HEK293T (cell line): ENCODE results near the gene CADPS.
A peak's percentile ranks its signal among the peaks of the same experiment; 100 is the strongest.

Experiments
- CTCF ChIA-PET: fragments of 350-600 bp; formaldehyde crosslinking; extraction: SDS; loops from one replicate; lab custom pipeline; 2021; ENCODE audit warnings: antibody characterized with exemption, inconsistent platforms; lab: Yijun Ruan, JAX
- POLR2A ChIA-PET: fragments of 350-600 bp; formaldehyde crosslinking; extraction: SDS; loops from one replicate; lab custom pipeline; 2020; ENCODE audit warnings: antibody characterized with exemption, inconsistent platforms; lab: Yijun Ruan, JAX
- DNase-seq: peaks from one replicate; pipeline ENCODE4 v3.0.0; 2012; ENCODE audit warnings: mixed read lengths; ENCODE audit errors: extremely low spot score
- ARNT ChIP-seq: fragments of 450-650 bp; IDR thresholded peaks from 2 replicates; pipeline ENCODE4 v1.6.1; 2017; ENCODE audit warnings: mild to moderate bottlenecking
- BHLHE40 ChIP-seq: fragments of 450-650 bp; IDR thresholded peaks from 2 replicates; pipeline ENCODE4 v1.6.1; 2016; ENCODE audit warnings: mild to moderate bottlenecking, moderate library complexity, borderline replicate concordance
- CTBP1 ChIP-seq: fragments of 450-650 bp; IDR thresholded peaks from 2 replicates; pipeline ENCODE4 v1.6.1; 2016; ENCODE audit warnings: borderline replicate concordance
- ELF4 ChIP-seq: fragments of 450-650 bp; IDR thresholded peaks from 2 replicates; pipeline ENCODE4 v1.6.1; 2017; ENCODE audit warnings: antibody characterized with exemption
- FOXA1 ChIP-seq: fragments of 450-650 bp; IDR thresholded peaks from 2 replicates; pipeline ENCODE4 v1.6.1; 2016; ENCODE audit warnings: mild to moderate bottlenecking
- FOXK2 ChIP-seq: fragments of 450-650 bp; IDR thresholded peaks from 2 replicates; pipeline ENCODE4 v1.6.1; 2016; ENCODE audit warnings: mild to moderate bottlenecking
- FOXM1 ChIP-seq: fragments of 450-650 bp; IDR thresholded peaks from 2 replicates; pipeline ENCODE4 v1.6.1; 2017; ENCODE audit warnings: mild to moderate bottlenecking, borderline replicate concordance
- HDGF ChIP-seq: fragments of 450-650 bp; IDR thresholded peaks from 2 replicates; pipeline ENCODE4 v1.6.1; 2017; ENCODE audit warnings: antibody characterized with exemption, borderline replicate concordance
- L3MBTL2 ChIP-seq: fragments of 450-650 bp; conservative IDR thresholded peaks from 2 replicates; pipeline ENCODE4 v1.6.1; 2016; ENCODE audit warnings: mild to moderate bottlenecking
- LEF1 ChIP-seq: fragments of 450-650 bp; IDR thresholded peaks from 2 replicates; pipeline ENCODE4 v1.6.1; 2017; ENCODE audit warnings: mild to moderate bottlenecking, borderline replicate concordance
- NFRKB ChIP-seq: fragments of 450-650 bp; IDR thresholded peaks from 2 replicates; pipeline ENCODE4 v1.6.1; 2016; ENCODE audit warnings: mild to moderate bottlenecking, moderate library complexity
- PKNOX1 ChIP-seq: fragments of 450-650 bp; IDR thresholded peaks from 2 replicates; pipeline ENCODE4 v1.6.1; 2016
- SP1 ChIP-seq: fragments of 450-650 bp; IDR thresholded peaks from 2 replicates; pipeline ENCODE4 v1.6.1; 2017
- SUZ12 ChIP-seq: fragments of 450-650 bp; IDR thresholded peaks from 2 replicates; pipeline ENCODE4 v1.6.1; 2016; ENCODE audit warnings: mild to moderate bottlenecking
- TARDBP ChIP-seq: fragments of 450-650 bp; IDR thresholded peaks from 2 replicates; pipeline ENCODE4 v1.6.1; 2016
- ZNF384 ChIP-seq: fragments of 450-650 bp; IDR thresholded peaks from 2 replicates; pipeline ENCODE4 v1.6.1; 2016

The CADPS gene

GRCh38 chr3:62749130-62749529 lies 126.1 kb downstream of the CADPS start:
- ChIA-PET POLR2A (no interaction called here), CTCF (interaction anchor here (0.6 kb wide), 1 partner anchor 518 kb away, joined by 4 read pairs; no protein-coding TSS in a partner anchor)
- no peak for DNase-seq
- TF ChIP-seq L3MBTL2 (no peak), TARDBP (no peak), ARNT (no peak), PKNOX1 (no peak), ELF4 (no peak), CTBP1 (no peak), BHLHE40 (no peak), HDGF (no peak), FOXM1 (no peak), ZNF384 (no peak), SP1 (no peak), SUZ12 (no peak), FOXK2 (no peak), NFRKB (no peak)

DNA sequence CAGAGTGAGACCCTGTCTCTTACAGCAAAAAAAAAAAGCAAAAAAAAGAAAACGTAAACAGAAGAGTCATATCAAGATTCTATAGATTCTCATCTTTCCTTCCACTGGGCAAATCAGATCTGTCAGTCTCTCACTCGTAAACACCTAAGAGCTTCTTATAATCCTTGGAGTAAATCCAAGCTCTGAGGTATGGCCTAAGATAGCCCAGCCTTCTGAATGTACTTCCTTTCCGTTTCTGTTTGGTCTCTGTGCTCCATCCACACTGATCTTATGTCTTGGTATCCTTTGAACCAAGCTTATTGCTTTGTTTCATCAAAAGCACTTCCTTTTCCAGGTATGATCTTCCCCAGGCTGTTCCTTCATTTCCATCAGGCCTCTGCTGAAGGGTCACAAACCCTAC lies 137.8 kb downstream of the CADPS start:
- ChIA-PET POLR2A (no interaction called here), CTCF (no interaction called here)
- no peak for TF ChIP-seq NFRKB
- no peak for TF ChIP-seq ZNF384
- TF ChIP-seq ELF4, result no peak
- TF ChIP-seq HDGF, result no peak
- no peak for TF ChIP-seq PKNOX1
- TF ChIP-seq LEF1, result no peak
- no peak for TF ChIP-seq CTBP1
- no peak for TF ChIP-seq FOXA1
- no peak for TF ChIP-seq BHLHE40
- TF ChIP-seq TARDBP, result no peak
- TF ChIP-seq FOXK2, result no peak
- no peak for TF ChIP-seq L3MBTL2
- TF ChIP-seq SUZ12, result no peak
- TF ChIP-seq SP1, result no peak
- TF ChIP-seq ARNT, result no peak
- no peak for TF ChIP-seq FOXM1
- no peak for DNase-seq

DNA sequence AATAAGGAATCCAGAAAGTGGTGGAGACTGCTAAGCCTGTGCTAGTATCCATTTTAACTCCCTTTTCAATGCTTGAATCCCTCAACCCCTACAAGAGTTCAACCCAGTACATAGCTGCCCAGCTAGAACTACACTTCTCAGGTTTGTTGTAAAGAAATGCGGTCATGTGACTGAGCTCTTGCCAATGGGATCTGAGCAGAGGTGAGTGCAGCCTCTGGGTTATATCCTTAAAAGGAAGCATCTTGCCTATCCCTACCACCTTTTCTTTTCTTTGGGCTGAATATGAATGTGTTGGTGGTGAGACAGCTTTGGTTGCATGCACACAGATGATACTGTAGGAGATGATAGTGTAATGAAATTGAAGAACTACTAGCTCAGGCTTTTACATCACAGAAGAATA lies 139.7 kb downstream of the CADPS start:
- no peak for DNase-seq
- ChIA-PET POLR2A (no interaction called here), CTCF (no interaction called here)
- TF ChIP-seq ZNF384, result no peak
- no peak for TF ChIP-seq TARDBP
- TF ChIP-seq PKNOX1, result no peak
- no peak for TF ChIP-seq HDGF
- no peak for TF ChIP-seq LEF1
- TF ChIP-seq FOXA1, result no peak
- TF ChIP-seq SP1, result no peak
- no peak for TF ChIP-seq FOXM1
- TF ChIP-seq FOXK2, result no peak
- no peak for TF ChIP-seq SUZ12
- TF ChIP-seq BHLHE40, result no peak
- TF ChIP-seq NFRKB, result no peak
- no peak for TF ChIP-seq CTBP1

DNA sequence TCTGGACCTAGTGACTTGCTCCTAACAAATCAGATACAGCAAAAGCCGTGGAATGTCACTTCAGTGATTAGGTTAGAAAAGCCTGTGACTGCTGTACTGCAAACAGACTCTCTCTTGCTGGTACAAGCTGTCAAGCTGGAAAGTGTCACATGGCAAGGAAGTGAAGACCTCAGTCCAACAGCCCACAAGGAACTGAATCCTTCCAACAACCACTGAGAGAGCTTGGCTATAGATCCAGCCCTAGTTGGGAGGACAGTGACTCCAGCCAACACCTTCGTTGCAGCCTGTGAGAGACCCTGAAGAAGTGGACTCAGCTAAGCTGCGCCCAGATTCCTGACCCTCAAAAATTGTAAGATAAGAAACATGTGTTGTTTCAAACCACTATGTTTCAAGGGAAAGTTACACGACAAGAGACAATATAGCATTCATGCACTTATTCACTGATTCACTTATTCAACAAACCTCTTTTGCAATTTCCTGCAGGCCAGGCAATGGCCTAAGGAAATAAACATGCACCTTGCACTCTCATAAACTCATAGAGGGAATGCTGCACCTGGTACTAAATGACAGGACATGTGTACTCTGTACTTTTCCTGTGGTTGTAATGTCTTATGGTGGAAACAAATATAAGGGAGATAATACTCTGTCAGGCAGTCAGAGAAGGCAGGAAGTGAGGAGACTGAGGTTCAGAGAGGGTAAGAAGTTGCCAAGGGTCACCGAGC lies 142.9 kb downstream of the CADPS start:
- TF ChIP-seq SP1, result no peak
- no peak for TF ChIP-seq TARDBP
- TF ChIP-seq FOXK2, result no peak
- TF ChIP-seq ARNT, result no peak
- no peak for TF ChIP-seq PKNOX1
- TF ChIP-seq FOXA1, result no peak
- TF ChIP-seq BHLHE40, result no peak
- no peak for TF ChIP-seq HDGF
- no peak for TF ChIP-seq ZNF384
- no peak for TF ChIP-seq FOXM1
- DNase-seq, result no peak
- CTCF ChIA-PET, result no interaction called here
- POLR2A ChIA-PET, result no interaction called here

GRCh38 chr3:62727981-62728380 lies 147.2 kb downstream of the CADPS start:
- no peak for DNase-seq
- TF ChIP-seq CTBP1 (no peak), ELF4 (peak; percentile 75)
- POLR2A ChIA-PET, result no interaction called here
- CTCF ChIA-PET, result no interaction called here

- ChIA-PET POLR2A (no interaction called here), CTCF (no interaction called here)
- TF ChIP-seq SP1 (no peak), FOXA1 (no peak), SUZ12 (no peak), BHLHE40 (no peak), TARDBP (no peak), L3MBTL2 (no peak), ARNT (no peak), FOXK2 (no peak), PKNOX1 (no peak), NFRKB (no peak), ELF4 (no peak), CTBP1 (no peak), HDGF (no peak), FOXM1 (no peak), LEF1 (no peak), ZNF384 (no peak)
- DNase-seq, result no peak
Observed at GRCh38 chr3:62727536-62727935, 147.7 kb downstream of the CADPS start.
